ENCODE results near the gene DTX3.
"Not testable (repeated sequence)": the region's sequence is repeated elsewhere in the genome, so short reads cannot be mapped to it uniquely, and the experiment has no call there.

GRCh38 chr12:57646659-57647049 is 42.0 kb downstream of the DTX3 start:
- TF ChIP-seq EZH2phosphoT487, EZH2 (IDR thresholded peaks at IDR 0.05): not testable (repeated sequence)
- TF ChIP-seq, protein P1, sequence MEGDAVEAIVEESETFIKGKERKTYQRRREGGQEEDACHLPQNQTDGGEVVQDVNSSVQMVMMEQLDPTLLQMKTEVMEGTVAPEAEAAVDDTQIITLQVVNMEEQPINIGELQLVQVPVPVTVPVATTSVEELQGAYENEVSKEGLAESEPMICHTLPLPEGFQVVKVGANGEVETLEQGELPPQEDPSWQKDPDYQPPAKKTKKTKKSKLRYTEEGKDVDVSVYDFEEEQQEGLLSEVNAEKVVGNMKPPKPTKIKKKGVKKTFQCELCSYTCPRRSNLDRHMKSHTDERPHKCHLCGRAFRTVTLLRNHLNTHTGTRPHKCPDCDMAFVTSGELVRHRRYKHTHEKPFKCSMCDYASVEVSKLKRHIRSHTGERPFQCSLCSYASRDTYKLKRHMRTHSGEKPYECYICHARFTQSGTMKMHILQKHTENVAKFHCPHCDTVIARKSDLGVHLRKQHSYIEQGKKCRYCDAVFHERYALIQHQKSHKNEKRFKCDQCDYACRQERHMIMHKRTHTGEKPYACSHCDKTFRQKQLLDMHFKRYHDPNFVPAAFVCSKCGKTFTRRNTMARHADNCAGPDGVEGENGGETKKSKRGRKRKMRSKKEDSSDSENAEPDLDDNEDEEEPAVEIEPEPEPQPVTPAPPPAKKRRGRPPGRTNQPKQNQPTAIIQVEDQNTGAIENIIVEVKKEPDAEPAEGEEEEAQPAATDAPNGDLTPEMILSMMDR (IDR thresholded peaks at IDR 0.05), result not testable (repeated sequence)
